Endodermal cell (in vitro differentiated cells): ENCODE results near the gene ARV1. TPM values are rescaled to one million over a fixed set of nuclear protein-coding genes. Genes with fewer than 3 reads are reported as not detected.

Source experiments
- DNase-seq: peaks from one replicate; pipeline ENCODE4 v3.0.0-alpha.2; 2017
- H3K27ac ChIP-seq: 2 replicates; pipeline ENCODE4 v1.5.1; 2013; ENCODE audit warnings: mild to moderate bottlenecking, low read depth, low read length, moderate library complexity
- H3K27me3 ChIP-seq: 2 replicates; pipeline ENCODE4 v1.6.1; 2013; ENCODE audit warnings: mild to moderate bottlenecking, low read length, moderate library complexity; ENCODE audit not compliant: insufficient read depth, control insufficient read depth, poor library complexity, severe bottlenecking
- H3K36me3 ChIP-seq: 2 replicates; pipeline ENCODE4 v1.7.0; 2013; ENCODE audit warnings: mild to moderate bottlenecking, low read length, moderate library complexity; ENCODE audit not compliant: control insufficient read depth, insufficient read depth
- H3K4me1 ChIP-seq: one replicate; pipeline ENCODE4 v1.7.0; 2013; ENCODE audit warnings: low read length; ENCODE audit not compliant: control insufficient read depth, insufficient read depth
- H3K4me3 ChIP-seq: 2 replicates; pipeline ENCODE4 v1.5.1; 2013; ENCODE audit warnings: mild to moderate bottlenecking, low read length, moderate library complexity
- H3K9ac ChIP-seq: 2 replicates; pipeline ENCODE4 v1.6.1; 2013; ENCODE audit warnings: mild to moderate bottlenecking, low read length, moderate library complexity; ENCODE audit not compliant: poor library complexity, severe bottlenecking; ENCODE audit errors: extremely low read depth
- H3K9me3 ChIP-seq: 2 replicates; pipeline ENCODE4 v1.6.1; 2013; ENCODE audit warnings: mild to moderate bottlenecking, low read length, moderate library complexity; ENCODE audit not compliant: control insufficient read depth
- H3K27ac Mint-ChIP-seq: 2 replicates; pipeline ENCODE4 v1.8.0; 2020; ENCODE audit warnings: mixed read lengths
- H3K27me3 Mint-ChIP-seq: 2 replicates; pipeline ENCODE4 v1.8.0; 2021; ENCODE audit warnings: mild to moderate bottlenecking, mixed read lengths; ENCODE audit not compliant: insufficient read depth
- H3K36me3 Mint-ChIP-seq: 2 replicates; pipeline ENCODE4 v1.8.0; 2020; ENCODE audit warnings: low read depth, mixed read lengths
- H3K4me1 Mint-ChIP-seq: 2 replicates; pipeline ENCODE4 v1.8.0; 2020; ENCODE audit warnings: mixed read lengths
- H3K4me3 Mint-ChIP-seq: 2 replicates; pipeline ENCODE4 v1.8.0; 2020; ENCODE audit warnings: mild to moderate bottlenecking, moderate library complexity, mixed read lengths
- H3K9me3 Mint-ChIP-seq: 2 replicates; pipeline ENCODE4 v1.8.0; 2020; ENCODE audit warnings: mild to moderate bottlenecking, mixed read lengths
- WGBS, 2 experiments: methylation state at CpG; one replicate each; pipeline versions ENCODE4 v1.1.5 to v1.1.7; 2013; ENCODE audit warnings: missing lambda C conversion rate in 2 of 2, mixed read lengths in 1 of 2; ENCODE audit not compliant: insufficient coverage in 1 of 2, insufficient read length in 1 of 2; 5-methylcytosine and 5-hydroxymethylcytosine counted together
- total RNA-seq, 2 donors: library from RNA; stranded (reverse); fragmentation: NEBNext Ultra II Directional in 1 of 2; extraction: Animal tissue kit (Norgen Biotek cat#: 25700) in 1 of 2; gene quantifications; 2 replicates in 1 of 2; 3 replicates in 1 of 2; pipeline ENCODE4 v1.2.1, GENCODE V29; 2021
- TF ChIP-seq, protein P1 (sequence below): fragments of 200-600 bp; sonication (generic); conservative IDR thresholded peaks from 2 replicates; pipeline ENCODE4 v1.5.0; 2021; ENCODE audit warnings: antibody characterized with exemption, mild to moderate bottlenecking

ARV1 gene
- total RNA-seq, 2 donors from 2014 or later = 8.4 to 12.5 TPM

GRCh38 chr1:231019711-231020110 lies 40.8 kb downstream of the ARV1 start:
- Histone ChIP-seq H3K27ac (no peak overlapping the region), H3K9me3 (no peaks in the 10 kb centered on the region), H3K4me3 (no peak overlapping the region), H3K36me3 (peaks cover 56% of the 10 kb centered on the region), H3K9ac (no peak overlapping the region), H3K27me3 (no peaks in the 10 kb centered on the region), H3K4me1 (no peaks in the 10 kb centered on the region)
- Mint-ChIP-seq H3K4me3 (no peak overlapping the region), H3K27me3 (peaks cover 4% of the 10 kb centered on the region), H3K9me3 (no peaks in the 10 kb centered on the region), H3K27ac (no peak overlapping the region), H3K4me1 (peaks cover 21% of the 10 kb centered on the region), H3K36me3 (peaks cover 73% of the 10 kb centered on the region)
- TF ChIP-seq, protein P1, sequence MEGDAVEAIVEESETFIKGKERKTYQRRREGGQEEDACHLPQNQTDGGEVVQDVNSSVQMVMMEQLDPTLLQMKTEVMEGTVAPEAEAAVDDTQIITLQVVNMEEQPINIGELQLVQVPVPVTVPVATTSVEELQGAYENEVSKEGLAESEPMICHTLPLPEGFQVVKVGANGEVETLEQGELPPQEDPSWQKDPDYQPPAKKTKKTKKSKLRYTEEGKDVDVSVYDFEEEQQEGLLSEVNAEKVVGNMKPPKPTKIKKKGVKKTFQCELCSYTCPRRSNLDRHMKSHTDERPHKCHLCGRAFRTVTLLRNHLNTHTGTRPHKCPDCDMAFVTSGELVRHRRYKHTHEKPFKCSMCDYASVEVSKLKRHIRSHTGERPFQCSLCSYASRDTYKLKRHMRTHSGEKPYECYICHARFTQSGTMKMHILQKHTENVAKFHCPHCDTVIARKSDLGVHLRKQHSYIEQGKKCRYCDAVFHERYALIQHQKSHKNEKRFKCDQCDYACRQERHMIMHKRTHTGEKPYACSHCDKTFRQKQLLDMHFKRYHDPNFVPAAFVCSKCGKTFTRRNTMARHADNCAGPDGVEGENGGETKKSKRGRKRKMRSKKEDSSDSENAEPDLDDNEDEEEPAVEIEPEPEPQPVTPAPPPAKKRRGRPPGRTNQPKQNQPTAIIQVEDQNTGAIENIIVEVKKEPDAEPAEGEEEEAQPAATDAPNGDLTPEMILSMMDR = no peak
- 93 to 95% methylated on average over 10 to 14 of the region's 14 CpGs for WGBS, 2 experiments
- DNase-seq = peak; percentile 38

GRCh38 chr1:231020139-231020601 lies 41.3 kb downstream of the ARV1 start:
- H3K36me3 ChIP-seq = peaks cover 57% of the 10 kb centered on the region
- H3K9ac ChIP-seq = no peak overlapping the region
- H3K27ac ChIP-seq = no peak overlapping the region
- TF ChIP-seq, protein P1 = peak; percentile 32
- Mint-ChIP-seq H3K36me3 (peaks cover 74% of the 10 kb centered on the region), H3K27ac (no peak overlapping the region), H3K9me3 (no peaks in the 10 kb centered on the region), H3K4me1 (peaks cover 21% of the 10 kb centered on the region), H3K4me3 (no peak overlapping the region), H3K27me3 (peaks cover 4% of the 10 kb centered on the region)
- WGBS, 2 experiments = 89 to 93% methylated on average over 14 of the region's 14 CpGs
- H3K4me1 ChIP-seq = no peaks in the 10 kb centered on the region
- no peaks in the 10 kb centered on the region for H3K27me3 ChIP-seq
- no peaks in the 10 kb centered on the region for H3K9me3 ChIP-seq
- DNase-seq = peak; percentile 61
- H3K4me3 ChIP-seq = no peak overlapping the region

GRCh38 chr1:231020816-231021215 lies 41.9 kb downstream of the ARV1 start:
- no peak overlapping the region for H3K27ac ChIP-seq
- H3K36me3 ChIP-seq = peaks cover 54% of the 10 kb centered on the region
- Mint-ChIP-seq H3K4me3 (no peak overlapping the region), H3K4me1 (peaks cover 21% of the 10 kb centered on the region), H3K27ac (no peak overlapping the region), H3K36me3 (peaks cover 71% of the 10 kb centered on the region), H3K27me3 (peaks cover 4% of the 10 kb centered on the region), H3K9me3 (no peaks in the 10 kb centered on the region)
- no peaks in the 10 kb centered on the region for H3K9me3 ChIP-seq
- WGBS, 2 experiments = 54 to 63% methylated on average over 4 to 7 of the region's 7 CpGs
- TF ChIP-seq, protein P1 = no peak
- H3K4me3 ChIP-seq = no peak overlapping the region
- no peak overlapping the region for H3K9ac ChIP-seq
- no peaks in the 10 kb centered on the region for H3K4me1 ChIP-seq
- peak; percentile 80 for DNase-seq
- no peaks in the 10 kb centered on the region for H3K27me3 ChIP-seq
